GM10248 (cell line): ENCODE measurements around the gene TTC7B.
A peak's percentile ranks its signal among the peaks of the same experiment; 100 is the strongest.

Experiments
- CTCF ChIA-PET: fragments of 300-600 bp; sonication (Branson Sonifier 250); formaldehyde crosslinking; extraction: SDS; loops from one replicate; lab custom pipeline; 2021; ENCODE audit warnings: antibody characterized with exemption; lab: Yijun Ruan, JAX
- POLR2A ChIA-PET: fragments of 350-650 bp; sonication (Branson Sonifier 250); formaldehyde crosslinking; extraction: SDS; loops from one replicate; lab custom pipeline; 2020; ENCODE audit warnings: antibody characterized with exemption; lab: Yijun Ruan, JAX
- DNase-seq: peaks from one replicate; pipeline ENCODE4 v3.0.0; 2012; ENCODE audit errors: extremely low spot score
- CTCF ChIP-seq: IDR thresholded peaks from 2 replicates; pipeline ENCODE4 v1.5.1; 2012; ENCODE audit warnings: mild to moderate bottlenecking, low read depth; ENCODE audit errors: extremely low read depth, missing control alignments, control extremely low read depth

Gene TTC7B

GRCh38 chr14:90697577-90698206 lies 118.5 kb downstream of the TTC7B start:
- CTCF ChIA-PET = interaction anchor here (0.6 to 4.3 kb wide), 28 partner anchors 8 to 759 kb away, joined by 3 to 41 read pairs (median 5); no protein-coding TSS in a partner anchor
- DNase-seq = peak; percentile 76

GRCh38 chr14:90697132-90697531 lies 119.1 kb downstream of the TTC7B start:
- CTCF ChIA-PET = interaction anchor here (0.7 to 4.3 kb wide), 29 partner anchors 8 to 758 kb away, joined by 3 to 41 read pairs (median 5); no protein-coding TSS in a partner anchor
- POLR2A ChIA-PET = no interaction called here
- DNase-seq = no peak
- TF ChIP-seq CTCF = no peak

More at GRCh38 chr14:90697577-90698206, 118.5 kb downstream of the TTC7B start:
- POLR2A ChIA-PET = no interaction called here
- peak; percentile 92 for TF ChIP-seq CTCF

GRCh38 chr14:90696720-90697119 lies 119.5 kb downstream of the TTC7B start:
- CTCF ChIA-PET = interaction anchor here (0.7 to 4.3 kb wide), 29 partner anchors 9 to 758 kb away, joined by 3 to 41 read pairs (median 5); no protein-coding TSS in a partner anchor
- POLR2A ChIA-PET = no interaction called here
- TF ChIP-seq CTCF = no peak
- DNase-seq = no peak

- no peak for TF ChIP-seq CTCF
- ChIA-PET POLR2A (no interaction called here), CTCF (interaction anchor here (0.8 to 4.3 kb wide), 22 partner anchors 9 to 757 kb away, joined by 3 to 41 read pairs (median 6); no protein-coding TSS in a partner anchor)
- DNase-seq = no peak
Observed at GRCh38 chr14:90695997-90696660, 120.1 kb downstream of the TTC7B start.

- ChIA-PET CTCF (interaction anchor here (0.7 kb wide), 1 partner anchor 294 kb away, joined by 3 read pairs; no protein-coding TSS in a partner anchor), POLR2A (no interaction called here)
- DNase-seq = no peak
- no peak for TF ChIP-seq CTCF
Observed at GRCh38 chr14:90693413-90693812, 122.8 kb downstream of the TTC7B start.

- CTCF ChIA-PET = interaction anchor here (0.8 kb wide), 1 partner anchor 57 kb away, joined by 3 read pairs; no protein-coding TSS in a partner anchor
- TF ChIP-seq CTCF = no peak
- DNase-seq = no peak
- POLR2A ChIA-PET = no interaction called here
Observed at GRCh38 chr14:90692826-90693225, 123.4 kb downstream of the TTC7B start.
